Duodenal mucosa (tissue), 2 donors: Measurements from ENCODE around the gene SIPA1L3.
"Not testable (repeated sequence)": the region's sequence is repeated elsewhere in the genome, so short reads cannot be mapped to it uniquely, and the experiment has no call there.

Experiments
- H3K27ac ChIP-seq: one replicate; pipeline ENCODE4 v1.7.0; 2013; ENCODE audit warnings: low read depth, low read length
- H3K27me3 ChIP-seq, 2 donors: one replicate each; pipeline ENCODE4 v1.7.0; 2013; ENCODE audit warnings: low read length in 2 of 2, control low read depth in 1 of 2; ENCODE audit not compliant: insufficient read depth in 2 of 2, control insufficient read depth in 1 of 2
- H3K36me3 ChIP-seq, 2 donors: one replicate each; pipeline ENCODE4 v1.7.0; 2013; ENCODE audit warnings: low read length in 2 of 2, control low read depth in 1 of 2; ENCODE audit not compliant: insufficient read depth in 2 of 2, control insufficient read depth in 1 of 2
- H3K4me1 ChIP-seq, 2 donors: one replicate each; pipeline ENCODE4 v1.7.0; 2013; ENCODE audit warnings: low read length in 2 of 2, control low read depth in 1 of 2; ENCODE audit not compliant: insufficient read depth in 2 of 2, control insufficient read depth in 1 of 2
- H3K4me3 ChIP-seq, 2 donors: one replicate each; pipeline ENCODE4 v1.7.0; 2013; ENCODE audit warnings: low read length in 2 of 2, low read depth in 1 of 2
- H3K9ac ChIP-seq, 2 donors: one replicate each; pipeline ENCODE4 v1.7.0; 2013; ENCODE audit warnings: low read length in 2 of 2, low read depth in 1 of 2
- H3K9me3 ChIP-seq, 2 donors: one replicate each; pipeline ENCODE4 v1.7.0; 2013; ENCODE audit warnings: low read length in 2 of 2, control low read depth in 1 of 2; ENCODE audit not compliant: control insufficient read depth in 1 of 2

The SIPA1L3 gene

GRCh38 chr19:38223119-38223523 lies 316.1 kb downstream of the SIPA1L3 start:
- H3K9me3 ChIP-seq: no peaks in the 10 kb centered on the region
- H3K36me3 ChIP-seq: no peaks in the 10 kb centered on the region
- H3K27me3 ChIP-seq: peaks cover 35 to 39% of the 10 kb centered on the region in 2 donors
- H3K4me3 ChIP-seq: no peak overlapping the region
- H3K9ac ChIP-seq: no peak overlapping the region
- peaks cover 0 to 8% of the 10 kb centered on the region in 2 donors for H3K4me1 ChIP-seq
- no peak overlapping the region for H3K27ac ChIP-seq

- Histone ChIP-seq H3K4me3 (peak overlapping the region; percentile 47 to 68), H3K27me3 (peaks cover 38 to 41% of the 10 kb centered on the region in 2 donors), H3K9me3 (no peaks in the 10 kb centered on the region), H3K36me3 (no peaks in the 10 kb centered on the region), H3K9ac (no peak overlapping the region), H3K4me1 (peaks cover 0 to 8% of the 10 kb centered on the region in 2 donors), H3K27ac (no peak overlapping the region)
Measured at GRCh38 chr19:38223617-38224013, 316.6 kb downstream of the SIPA1L3 start.

DNA sequence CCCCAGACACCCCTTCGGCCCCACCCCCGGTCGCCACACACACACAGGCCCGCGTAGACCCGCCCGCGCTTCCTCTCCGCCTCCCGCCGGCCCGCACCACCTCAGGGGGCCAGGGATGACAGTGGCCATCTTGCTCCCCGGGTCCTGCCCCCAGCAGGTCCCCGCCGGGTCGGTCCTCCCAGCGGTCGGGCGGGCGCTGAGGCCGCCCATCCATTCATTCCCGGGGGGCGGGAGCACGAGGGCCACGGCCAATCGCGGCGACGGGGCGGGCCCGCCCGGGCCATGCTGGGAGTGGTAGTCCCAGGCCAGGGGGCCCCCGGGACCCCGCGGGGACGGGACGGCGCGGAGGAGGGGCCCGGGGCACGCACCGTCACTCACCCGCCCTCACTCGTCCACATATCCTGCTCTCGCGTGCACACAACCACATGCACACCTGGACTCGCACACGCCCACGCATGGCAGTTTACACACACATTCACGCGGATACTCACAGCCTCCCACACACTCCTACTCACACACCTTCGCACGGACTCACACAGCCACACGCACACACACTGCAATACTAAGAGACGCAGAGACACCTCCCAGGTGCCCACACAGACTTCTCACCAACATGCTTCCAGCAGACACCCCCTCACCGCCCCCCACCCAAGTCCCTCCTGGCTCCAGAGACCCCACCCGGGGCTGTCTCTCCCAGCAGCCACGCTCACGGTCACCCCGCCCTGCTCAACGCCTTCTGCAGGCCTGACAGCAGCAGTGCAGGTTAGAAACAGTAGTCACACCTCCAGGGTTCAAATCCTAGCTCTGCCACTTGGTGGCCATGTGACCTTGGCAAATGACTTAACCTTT lies 317.2 kb downstream of the SIPA1L3 start, which contains the start of gene DPF1:
DPF1 (minus strand) TSS at position 209 of the 849 bp plus-strand sequence; CDS start at position 129, 80 bp downstream.
- H3K9ac ChIP-seq: no peak within 1 kb of the TSS
- no peaks in the 10 kb centered on the region for H3K36me3 ChIP-seq
- H3K4me1 ChIP-seq: peaks cover 0 to 8% of the 10 kb centered on the region in 2 donors
- H3K27ac ChIP-seq: no peak within 1 kb of the TSS
- H3K4me3 ChIP-seq: peak within 1 kb of the TSS; percentile 47 to 68
- peaks cover 44 to 47% of the 10 kb centered on the region in 2 donors for H3K27me3 ChIP-seq
- no peaks in the 10 kb centered on the region for H3K9me3 ChIP-seq

DNA sequence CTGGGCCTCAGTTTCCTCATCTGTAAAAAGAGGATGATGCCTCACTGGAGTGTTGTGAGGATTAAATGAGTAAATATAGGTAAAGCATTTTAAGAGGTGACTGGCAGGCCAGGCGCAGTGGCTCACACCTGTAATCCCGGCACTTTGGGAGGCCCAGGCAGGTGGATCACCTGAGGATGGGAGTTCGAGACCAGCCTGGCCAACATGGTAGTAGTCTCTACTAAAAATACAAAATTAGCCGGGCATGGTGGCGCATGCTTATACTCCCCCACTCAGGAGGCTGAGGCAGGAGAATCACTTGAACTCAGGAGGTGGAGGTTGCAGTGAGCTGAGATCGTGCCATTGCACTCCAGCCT lies 317.8 kb downstream of the SIPA1L3 start:
- not testable (repeated sequence) for H3K36me3 ChIP-seq, H3K9ac ChIP-seq, H3K27ac ChIP-seq, H3K4me1 ChIP-seq, H3K4me3 ChIP-seq, H3K9me3 ChIP-seq
- peaks cover 46 to 47% of the 10 kb centered on the region in 2 donors for H3K27me3 ChIP-seq

DNA sequence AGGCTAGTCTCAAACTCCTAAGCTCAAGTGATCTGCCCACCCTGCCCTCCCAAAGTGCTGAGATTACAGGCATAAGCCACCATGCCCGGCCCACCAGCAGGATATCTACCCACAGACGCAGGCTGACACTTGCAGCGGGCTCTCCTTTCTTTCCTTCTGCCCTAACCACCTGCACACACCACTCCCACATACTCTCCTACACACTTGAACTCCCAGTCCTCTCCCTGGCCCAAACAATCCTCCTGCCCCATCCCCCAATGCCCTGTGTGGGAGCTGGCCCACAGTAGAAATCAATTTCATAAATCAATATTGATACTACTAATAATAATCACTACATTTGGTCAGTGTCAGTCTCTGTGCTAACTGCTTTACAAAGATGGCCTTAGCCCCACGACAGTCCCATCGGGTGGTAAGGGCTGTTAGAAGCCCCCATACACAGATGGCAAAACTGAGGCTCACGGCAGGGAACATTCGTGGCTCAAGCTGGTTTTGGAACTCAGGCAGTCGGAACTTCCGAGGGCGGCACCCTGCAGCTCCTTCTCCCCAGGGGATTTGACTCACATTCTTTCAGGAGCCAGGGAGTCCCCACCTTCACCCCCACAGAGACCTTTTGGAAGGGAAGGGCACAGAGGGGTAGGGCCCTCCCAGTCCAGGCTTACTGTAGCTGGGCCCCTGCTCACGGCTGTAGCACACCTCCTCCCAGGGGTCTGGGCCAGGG lies 320.4 kb downstream of the SIPA1L3 start:
- H3K27ac ChIP-seq: no peak overlapping the region
- no peak overlapping the region for H3K9ac ChIP-seq
- H3K27me3 ChIP-seq: peaks cover 44 to 55% of the 10 kb centered on the region in 2 donors

GRCh38 chr19:38228005-38228377 lies 321.0 kb downstream of the SIPA1L3 start:
- no peak overlapping the region for H3K9ac ChIP-seq
- H3K4me1 ChIP-seq: peaks cover 0 to 4% of the 10 kb centered on the region in 2 donors
- no peaks in the 10 kb centered on the region for H3K36me3 ChIP-seq
- H3K27me3 ChIP-seq: peaks cover 40 to 50% of the 10 kb centered on the region in 2 donors
- no peak overlapping the region for H3K4me3 ChIP-seq
- H3K27ac ChIP-seq: no peak overlapping the region
- no peaks in the 10 kb centered on the region for H3K9me3 ChIP-seq

More for the DNA sequence above, 320.4 kb downstream of the SIPA1L3 start:
- no peaks in the 10 kb centered on the region for H3K36me3 ChIP-seq
- H3K4me3 ChIP-seq: no peak overlapping the region
- peaks cover 0 to 8% of the 10 kb centered on the region in 2 donors for H3K4me1 ChIP-seq
- H3K9me3 ChIP-seq: no peaks in the 10 kb centered on the region

GRCh38 chr19:38228491-38229439 lies 321.8 kb downstream of the SIPA1L3 start:
- Histone ChIP-seq H3K27ac (no peak overlapping the region), H3K36me3 (no peaks in the 10 kb centered on the region), H3K4me3 (no peak overlapping the region), H3K27me3 (peaks cover 33 to 43% of the 10 kb centered on the region in 2 donors), H3K9ac (no peak overlapping the region), H3K4me1 (peaks cover 0 to 4% of the 10 kb centered on the region in 2 donors), H3K9me3 (no peaks in the 10 kb centered on the region)

DNA sequence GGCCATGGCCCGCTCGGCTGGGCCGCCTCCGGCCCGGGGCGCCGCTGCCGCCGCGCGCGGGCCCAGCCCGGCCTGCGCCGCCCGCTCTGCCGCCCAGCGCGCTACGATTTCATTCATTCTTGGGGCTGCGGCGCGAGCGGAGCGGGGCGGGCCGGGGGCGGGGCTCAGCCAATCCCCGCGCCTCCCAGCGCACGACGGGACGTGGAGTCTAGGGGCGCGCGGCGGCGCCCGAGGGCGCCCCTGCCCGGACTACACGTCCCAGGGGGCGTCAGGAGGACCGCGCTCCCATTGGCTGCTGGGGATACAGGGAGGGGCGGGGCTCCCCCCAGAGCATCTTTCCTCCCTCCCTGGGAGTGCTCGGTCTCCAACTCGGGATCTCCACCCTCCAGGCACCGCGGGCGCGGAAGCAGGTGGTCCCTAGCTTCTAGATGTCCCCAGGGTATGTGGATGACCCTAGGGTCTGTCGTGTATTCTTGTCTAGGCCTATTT lies 322.6 kb downstream of the SIPA1L3 start:
- Histone ChIP-seq H3K4me1 (no peaks in the 10 kb centered on the region), H3K36me3 (no peaks in the 10 kb centered on the region), H3K27me3 (peaks cover 25 to 36% of the 10 kb centered on the region in 2 donors), H3K27ac (no peak overlapping the region), H3K4me3 (no peak overlapping the region), H3K9ac (no peak overlapping the region), H3K9me3 (no peaks in the 10 kb centered on the region)

GRCh38 chr19:38230506-38231133 lies 323.6 kb downstream of the SIPA1L3 start:
- H3K27ac ChIP-seq, H3K4me1 ChIP-seq, H3K9me3 ChIP-seq, H3K36me3 ChIP-seq, H3K4me3 ChIP-seq, H3K9ac ChIP-seq: not testable (repeated sequence)
- H3K27me3 ChIP-seq: peaks cover 23 to 34% of the 10 kb centered on the region in 2 donors
